NCI-H2196 treated with DMSO at 0.1 percent for 48 hours (cell line): ENCODE results near the gene PLEKHG5.
"Not testable (repeated sequence)": the region's sequence is repeated elsewhere in the genome, so short reads cannot be mapped to it uniquely, and the experiment has no call there.

Source experiments
- DNase-seq: peaks from one replicate; lab custom pipeline; 2025; ENCODE audit not compliant: unreplicated experiment; lab: John Stamatoyannopoulos, UW

PLEKHG5 gene

DNA sequence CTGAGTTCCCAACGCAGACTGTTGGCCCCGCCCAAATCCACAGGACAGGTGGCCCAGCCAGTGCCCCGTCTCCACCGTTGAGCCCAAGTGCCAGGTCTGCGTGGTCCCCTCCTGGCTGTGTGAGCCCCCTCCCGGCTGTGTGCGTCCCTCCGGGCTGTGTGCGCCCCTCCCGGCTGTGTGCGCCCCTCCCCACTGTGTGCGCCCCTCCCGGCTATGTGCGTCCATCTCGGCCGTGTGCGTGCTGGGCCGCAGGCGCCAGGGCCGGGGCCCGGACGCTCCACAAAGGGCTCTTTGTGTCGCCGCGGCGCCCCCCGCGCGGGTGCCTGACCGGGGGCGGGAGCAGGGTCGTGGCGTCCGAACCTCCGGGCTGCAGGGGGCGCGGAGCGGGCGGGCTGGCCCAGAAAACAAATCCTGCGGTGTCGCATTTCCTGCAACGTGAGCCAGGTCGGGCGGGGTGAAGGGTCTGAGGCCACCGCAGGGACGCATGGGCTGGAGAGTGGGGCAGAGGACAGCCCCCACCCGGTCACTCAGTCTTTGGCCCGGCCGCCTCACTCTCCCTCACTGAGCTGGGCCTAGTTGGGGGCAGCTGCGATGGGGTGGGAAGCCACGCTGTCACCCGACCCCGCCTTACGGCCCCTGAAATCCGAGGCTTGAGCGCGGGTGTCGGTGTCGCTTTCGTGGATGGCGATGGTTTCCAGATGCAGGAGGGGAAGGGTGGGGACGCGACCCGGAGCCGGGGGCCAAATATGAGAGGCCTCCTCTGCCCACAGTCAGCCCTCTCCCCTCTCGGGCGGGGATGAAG, 44.2 kb downstream of the PLEKHG5 start:
- DNase-seq, result no peak

DNA sequence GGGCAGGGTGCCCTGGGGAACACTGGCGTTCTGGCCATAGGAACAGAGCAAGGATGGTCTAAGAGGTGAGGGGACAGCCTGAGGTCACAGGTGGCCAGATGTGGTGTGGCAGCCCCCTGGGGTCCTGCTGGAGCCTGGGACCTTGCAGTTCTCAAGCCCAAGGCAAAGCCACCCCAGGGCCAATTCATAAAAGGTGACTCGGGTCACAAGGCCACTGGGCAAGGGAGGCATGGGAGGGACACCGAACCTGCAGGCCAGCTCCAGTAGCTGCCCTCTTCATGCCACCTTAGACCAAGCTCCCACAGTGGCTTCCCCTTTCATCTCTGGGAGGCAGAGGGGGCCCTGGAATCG, 44.8 kb downstream of the PLEKHG5 start:
- DNase-seq, result no peak

DNA sequence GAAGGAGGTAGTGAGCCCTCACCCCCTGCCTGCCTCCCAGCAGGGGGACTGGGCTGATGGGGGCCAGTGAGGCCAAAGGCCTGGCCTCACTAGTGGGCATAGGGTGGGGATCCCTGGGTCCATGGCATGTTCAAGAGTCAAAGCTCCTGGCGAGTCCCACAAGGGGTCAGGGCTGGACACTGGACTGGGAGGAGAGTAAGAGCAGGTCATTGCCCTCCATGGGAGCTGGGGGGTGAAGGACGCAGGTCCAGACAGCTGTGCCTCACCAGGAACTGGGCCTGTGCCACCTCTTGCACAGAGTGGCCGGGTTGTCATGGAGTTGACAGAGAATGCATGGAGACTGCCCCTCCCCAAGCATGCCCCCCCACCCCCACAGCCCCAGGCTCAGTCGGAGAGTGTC, 45.5 kb downstream of the PLEKHG5 start:
- not testable (repeated sequence) for DNase-seq

- DNase-seq, result no peak
Observed at GRCh38 chr1:6445062-6445763, 46.3 kb downstream of the PLEKHG5 start.

DNA sequence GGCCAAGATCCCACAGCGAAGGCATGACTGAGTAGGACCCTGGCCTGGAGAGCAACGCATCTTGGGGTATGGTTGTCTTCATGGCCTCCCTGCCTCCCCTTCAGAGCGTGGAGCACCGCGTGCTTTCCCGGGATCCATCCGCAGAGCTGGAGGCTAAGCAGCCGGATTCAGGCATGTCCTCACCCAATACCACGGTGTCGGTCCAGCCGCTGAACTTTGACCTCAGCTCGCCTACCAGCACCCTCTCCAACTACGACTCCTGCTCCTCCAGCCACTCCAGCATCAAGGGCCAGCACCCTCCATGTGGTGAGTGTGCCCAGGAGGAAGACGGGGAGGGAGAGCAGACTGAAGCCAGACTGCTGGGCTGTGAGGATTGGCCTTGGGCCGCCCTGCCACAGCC, 47.1 kb downstream of the PLEKHG5 start:
- no peak for DNase-seq

DNA sequence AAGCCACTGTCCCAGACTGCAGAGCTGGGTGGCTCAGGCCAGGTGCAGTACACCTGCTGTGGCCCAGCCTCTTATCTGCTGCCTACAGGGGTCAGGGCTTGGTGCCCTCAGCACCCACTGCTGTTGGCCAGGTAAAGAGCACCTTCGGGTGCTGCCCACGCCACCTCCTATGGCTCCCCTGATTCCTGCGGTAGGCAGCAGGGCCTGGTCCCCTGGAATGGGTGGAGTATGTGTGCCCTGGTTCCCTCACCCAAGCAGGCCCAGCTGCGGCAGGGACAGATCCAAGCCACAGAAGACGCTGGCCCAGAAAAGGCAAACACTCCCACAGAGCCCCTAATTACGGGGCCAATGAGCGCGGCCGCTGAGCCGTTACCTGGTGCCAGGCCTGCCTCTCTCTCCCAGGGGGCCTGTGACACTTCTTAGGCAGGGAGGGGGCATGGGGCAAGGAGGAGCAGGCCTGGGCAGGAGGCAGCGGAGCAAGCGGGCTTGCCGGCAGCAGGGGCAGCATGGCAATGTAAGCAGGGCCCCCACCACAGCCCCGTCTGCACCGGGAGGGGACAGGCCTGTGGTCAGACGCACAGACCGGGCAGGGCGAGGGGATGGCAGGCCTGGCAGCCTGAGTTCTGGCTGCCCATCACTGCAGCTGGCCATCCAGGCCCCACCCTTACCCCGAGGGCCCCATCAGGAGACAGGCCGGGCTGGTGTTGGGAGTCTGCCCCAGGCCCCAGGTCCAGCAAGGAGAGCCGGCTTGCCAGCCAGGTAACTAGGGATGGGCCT, 47.9 kb downstream of the PLEKHG5 start:
- DNase-seq, result no peak

- DNase-seq, result no peak
Observed at GRCh38 chr1:6441586-6441985, 49.9 kb downstream of the PLEKHG5 start.

- peak; percentile 62 for DNase-seq
Observed at GRCh38 chr1:6440198-6441126, 51.0 kb downstream of the PLEKHG5 start.

DNA sequence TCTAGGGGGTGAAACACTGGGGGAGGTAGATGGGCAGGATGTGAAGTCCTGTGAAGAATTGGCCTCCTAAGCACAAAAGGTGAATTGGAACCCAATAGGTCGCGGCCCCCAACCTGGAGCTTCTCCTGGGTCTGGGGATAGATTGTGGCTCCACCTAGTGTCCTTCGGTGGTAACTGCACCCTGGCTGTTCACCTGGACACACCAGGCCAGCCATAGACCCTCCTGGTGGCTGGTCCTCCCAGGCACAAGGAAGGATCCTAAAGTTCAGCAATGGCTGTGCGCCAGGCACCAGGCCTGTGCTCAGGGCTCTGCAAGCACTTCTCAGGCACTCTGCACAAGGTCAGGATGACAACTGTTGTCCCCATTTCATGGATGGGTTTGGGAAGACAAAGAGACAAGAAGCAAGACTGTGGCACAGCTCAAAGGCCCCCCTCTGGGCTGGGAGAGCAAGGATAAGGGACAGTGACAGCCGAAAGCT, 53.4 kb downstream of the PLEKHG5 start:
- peak; percentile 70 for DNase-seq

- peak; percentile 38 for DNase-seq
Observed at GRCh38 chr1:6437012-6437700, 54.3 kb downstream of the PLEKHG5 start.

- not testable (repeated sequence) for DNase-seq
Observed at GRCh38 chr1:6436277-6436676, 55.2 kb downstream of the PLEKHG5 start.

- no peak for DNase-seq
Observed at GRCh38 chr1:6435547-6435946, 55.9 kb downstream of the PLEKHG5 start.

- DNase-seq, result no peak
Observed at GRCh38 chr1:6435129-6435528, 56.3 kb downstream of the PLEKHG5 start.

GRCh38 chr1:6434186-6434585, 57.3 kb downstream of the PLEKHG5 start:
- no peak for DNase-seq

DNA sequence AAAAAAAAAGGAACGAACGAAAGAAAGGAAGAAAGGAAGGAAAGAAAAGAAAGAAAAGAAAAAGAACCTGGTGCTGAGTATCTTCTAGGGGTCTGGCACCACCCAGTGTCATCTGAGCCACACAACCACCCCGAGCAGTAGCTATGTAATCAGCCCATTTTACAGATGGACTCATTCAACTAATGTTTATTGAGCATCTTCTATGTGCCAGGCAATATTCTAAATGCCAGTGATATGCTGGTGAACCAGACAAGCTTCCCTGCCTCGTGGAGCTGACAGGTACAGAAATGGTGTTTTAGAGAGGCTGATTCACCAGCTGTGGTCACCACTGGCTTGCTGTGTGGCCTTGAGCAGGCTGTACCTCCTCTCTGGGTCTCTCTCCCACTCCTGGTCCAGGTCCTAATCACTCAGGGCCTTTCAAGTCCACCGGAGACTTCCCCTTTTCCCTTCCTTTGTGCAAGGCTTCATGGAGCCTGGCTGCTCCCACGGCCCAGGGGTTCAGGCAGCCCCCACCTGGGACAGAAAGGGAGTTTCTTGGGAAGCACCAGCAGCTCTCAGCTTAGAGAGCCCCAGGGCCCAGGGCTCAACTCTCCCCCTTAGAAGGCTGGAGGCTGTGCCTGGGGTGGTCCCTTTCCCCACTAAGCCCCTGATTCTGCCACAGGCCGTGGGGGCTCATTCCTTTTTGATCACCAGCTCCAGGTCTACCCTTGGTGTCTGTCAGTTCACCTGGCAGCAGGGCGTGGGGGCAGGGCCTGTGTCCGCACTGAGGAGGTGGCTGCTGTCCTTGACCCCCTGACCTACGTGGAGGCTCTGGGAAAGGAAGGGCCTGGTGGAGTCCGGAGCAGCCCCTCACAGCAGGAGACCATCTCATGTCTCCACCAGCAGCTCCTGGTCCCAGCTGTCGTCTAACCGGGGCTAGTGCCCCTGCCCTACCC, 59.6 kb downstream of the PLEKHG5 start:
- not testable (repeated sequence) for DNase-seq

DNA sequence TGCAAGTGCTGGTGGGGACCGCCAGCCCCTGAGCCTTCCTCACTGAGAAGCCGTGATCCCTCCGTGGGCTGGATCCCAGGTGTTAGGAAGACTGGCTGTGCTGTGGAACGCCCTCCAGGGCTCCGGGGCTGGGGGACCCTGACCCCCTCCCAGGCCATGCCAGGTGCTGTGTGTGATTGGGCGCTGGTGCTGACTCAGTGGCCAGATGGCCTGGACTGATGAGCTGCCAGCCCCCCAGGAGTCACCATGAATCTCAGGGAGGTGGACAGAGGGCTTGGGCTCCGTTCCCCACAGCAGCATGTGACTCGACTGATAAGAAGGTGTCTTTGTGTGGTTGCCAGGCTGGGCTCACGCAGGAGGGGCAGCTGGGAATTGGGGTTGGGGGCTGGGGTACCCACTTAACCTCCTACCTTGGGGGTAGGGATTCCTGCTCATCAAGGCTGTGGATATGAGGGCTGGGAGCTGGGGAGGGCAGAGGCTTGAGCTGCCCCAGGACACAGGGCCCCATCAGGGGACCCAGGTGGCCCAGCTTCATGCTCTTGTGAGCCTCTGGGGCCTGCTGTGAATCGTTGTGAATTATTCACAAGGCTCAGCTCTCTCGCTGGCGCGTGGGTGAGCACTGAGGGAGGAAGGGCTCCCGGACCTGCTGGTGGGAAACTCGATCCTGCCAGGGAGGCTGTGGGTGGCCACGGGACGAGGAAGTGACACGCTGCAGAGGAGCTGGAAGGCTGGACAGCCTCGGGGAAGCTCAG, 61.6 kb downstream of the PLEKHG5 start:
- DNase-seq, result not testable (repeated sequence)

GRCh38 chr1:6428453-6428852, 63.0 kb downstream of the PLEKHG5 start:
- DNase-seq, result not testable (repeated sequence)
